ENCODE data around the gene SERPINB12.

The SERPINB12 gene

DNA sequence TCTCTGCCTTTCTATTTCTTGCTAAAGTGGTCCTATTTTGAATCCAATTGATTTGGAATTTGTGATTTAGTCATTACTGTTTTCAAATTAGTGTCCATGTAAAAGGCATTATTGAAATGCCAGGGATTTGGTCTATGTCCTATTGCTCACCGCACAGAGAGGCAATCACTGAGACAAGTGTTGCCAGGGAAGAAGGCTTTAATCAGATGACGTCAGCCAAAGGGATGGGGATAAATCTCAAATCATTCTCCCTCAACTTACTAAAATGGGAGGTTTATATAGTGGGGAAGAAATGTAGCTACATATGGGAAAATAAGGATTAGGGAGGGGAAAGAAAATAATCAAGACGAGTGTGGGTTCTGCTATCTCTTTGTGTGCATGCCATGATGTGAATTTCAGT is 9.6 kb downstream of the SERPINB12 start:
- no peak for DNase-seq (ENCODE audit: low spot score)

DNA sequence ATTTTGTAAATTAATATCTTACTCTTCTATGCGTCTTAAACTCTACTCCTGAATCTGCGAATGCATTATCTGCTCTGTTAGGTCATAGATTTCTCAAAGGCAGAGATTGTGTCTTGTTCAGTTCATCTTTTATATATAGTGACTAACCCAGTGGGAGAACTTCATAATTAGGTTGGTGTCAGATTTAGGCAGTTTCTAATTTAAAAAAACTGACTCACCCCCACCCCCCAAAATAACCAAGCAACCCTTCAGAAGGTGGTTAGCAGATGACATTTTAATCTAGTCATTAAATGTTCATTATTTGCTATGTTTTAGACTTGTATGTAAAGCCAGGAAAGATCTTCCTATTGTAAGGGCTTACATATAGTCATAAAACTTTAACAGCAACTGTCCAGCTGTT is 10.4 kb downstream of the SERPINB12 start:
- DNase-seq (ENCODE audit: low spot score) = no peak

DNA sequence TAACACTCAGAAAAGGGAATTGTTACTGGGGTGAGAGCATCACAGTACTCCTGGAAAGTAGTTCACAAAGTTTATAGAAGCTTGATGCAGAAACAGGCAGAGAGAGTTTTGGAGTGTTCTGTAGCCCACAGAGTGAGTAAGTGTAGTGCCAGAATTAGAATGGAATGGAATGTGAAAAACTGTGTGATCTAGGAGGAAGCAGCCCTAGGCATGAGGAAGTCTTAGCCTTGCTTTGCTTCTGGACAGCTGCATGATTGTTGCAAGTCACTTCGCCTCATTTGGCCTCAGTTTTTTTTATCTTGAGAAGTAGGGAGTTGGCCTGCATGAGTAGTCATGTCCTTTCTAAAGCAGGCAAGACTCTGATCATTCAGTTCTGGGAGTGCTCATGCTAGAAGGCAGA is 10.9 kb downstream of the SERPINB12 start:
- peak; percentile 89 for DNase-seq (ENCODE audit: low spot score)

DNA sequence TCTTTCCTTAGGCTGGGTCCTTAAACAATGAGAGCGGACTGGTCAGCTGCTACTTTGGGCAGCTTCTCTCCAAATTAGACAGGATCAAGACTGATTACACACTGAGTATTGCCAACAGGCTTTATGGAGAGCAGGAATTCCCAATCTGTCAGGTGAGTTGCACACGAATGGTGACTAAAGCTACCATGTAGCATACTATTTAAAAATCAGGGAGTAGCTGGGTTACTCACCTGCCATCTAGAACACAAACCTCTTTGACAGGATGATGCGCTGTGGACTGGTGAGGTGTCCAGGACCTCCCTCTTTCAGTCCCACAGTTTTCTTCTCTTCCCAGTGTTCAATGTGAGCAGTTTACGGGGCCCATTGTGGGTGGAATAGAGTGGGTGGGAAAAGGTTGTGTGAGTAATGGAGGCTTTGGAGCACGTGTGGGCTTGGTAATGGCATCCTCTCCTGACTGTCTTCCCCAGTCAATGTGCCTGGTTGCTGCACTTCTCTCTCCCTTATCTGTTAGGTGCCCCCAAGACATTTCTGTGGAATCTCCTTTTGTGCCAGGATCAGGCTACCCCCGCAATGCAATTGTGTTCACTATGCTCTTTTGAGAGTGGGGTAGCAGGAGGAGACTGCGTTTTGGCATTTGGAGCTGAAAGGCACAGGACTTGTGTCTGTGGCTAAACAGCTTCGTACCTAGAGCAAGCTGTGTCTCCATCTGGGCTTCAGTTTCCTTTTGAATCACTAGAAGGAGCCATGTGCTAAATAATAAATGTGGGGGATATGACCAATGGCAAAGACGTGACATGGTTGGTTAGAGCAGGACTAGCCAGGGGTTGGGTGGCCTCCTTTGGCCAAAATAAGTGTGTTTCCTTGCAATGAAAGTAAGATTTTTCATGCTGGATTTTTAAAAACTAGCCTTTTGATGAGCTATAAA is 17.7 kb downstream of the SERPINB12 start:
- DNase-seq (ENCODE audit: low spot score) = no peak

DNA sequence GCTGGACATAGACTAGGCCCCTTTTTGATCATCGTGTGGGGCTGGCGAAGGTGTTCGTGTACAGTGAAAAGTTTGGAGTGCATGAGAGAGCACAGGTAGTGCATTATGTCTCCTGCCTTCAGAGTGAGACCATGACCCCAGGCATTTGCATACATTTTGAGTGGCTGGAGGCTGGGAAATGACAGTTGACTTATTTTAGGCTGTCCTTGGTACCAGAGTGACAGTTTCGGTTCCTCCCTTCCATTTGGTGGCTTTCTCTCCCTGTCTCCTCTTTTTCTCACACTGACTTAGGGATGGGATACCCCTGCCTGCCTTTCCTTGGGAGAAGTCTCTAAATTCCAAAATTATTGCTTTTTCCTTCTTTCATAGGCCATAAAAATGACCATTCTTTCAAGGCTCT is 20.1 kb downstream of the SERPINB12 start:
- DNase-seq (ENCODE audit: low spot score) = no peak

DNA sequence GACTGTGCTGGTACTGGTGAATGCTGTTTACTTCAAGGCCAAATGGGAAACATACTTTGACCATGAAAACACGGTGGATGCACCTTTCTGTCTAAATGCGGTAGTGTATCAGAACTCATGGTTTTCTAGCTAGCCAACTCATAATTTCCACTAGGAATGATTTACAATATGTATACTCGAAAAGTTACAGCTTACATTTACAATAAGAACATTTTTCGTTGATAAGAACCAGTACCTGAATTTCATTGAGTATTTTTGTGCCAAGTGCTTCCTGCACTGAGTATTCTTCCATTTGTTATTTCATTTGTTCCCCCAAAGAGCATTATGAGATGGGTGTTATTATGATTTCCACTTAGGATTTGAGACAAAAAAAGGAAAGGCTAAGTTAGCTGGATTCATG is 21.9 kb downstream of the SERPINB12 start:
- DNase-seq (ENCODE audit: low spot score) = no peak

DNA sequence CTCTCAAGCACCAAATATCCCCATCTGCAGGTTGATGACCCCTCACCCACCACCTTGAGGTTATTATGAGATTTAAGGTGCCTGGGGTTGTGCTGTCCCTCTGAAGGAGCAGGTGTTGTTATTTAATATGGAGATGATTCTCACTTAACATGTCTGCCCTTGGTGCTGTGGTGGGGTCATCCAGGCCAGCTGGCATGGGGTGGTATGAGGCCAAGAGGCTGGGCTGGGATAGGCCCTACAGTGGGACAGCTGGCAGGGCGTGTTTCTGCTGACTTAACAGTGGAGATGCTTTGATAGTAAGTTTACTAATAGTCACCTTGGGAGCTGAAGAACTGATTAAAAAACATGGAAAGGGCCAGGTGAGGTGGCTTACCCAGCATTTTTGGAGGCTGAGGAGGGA is 22.4 kb downstream of the SERPINB12 start:
- DNase-seq (ENCODE audit: low spot score) = no peak

DNA sequence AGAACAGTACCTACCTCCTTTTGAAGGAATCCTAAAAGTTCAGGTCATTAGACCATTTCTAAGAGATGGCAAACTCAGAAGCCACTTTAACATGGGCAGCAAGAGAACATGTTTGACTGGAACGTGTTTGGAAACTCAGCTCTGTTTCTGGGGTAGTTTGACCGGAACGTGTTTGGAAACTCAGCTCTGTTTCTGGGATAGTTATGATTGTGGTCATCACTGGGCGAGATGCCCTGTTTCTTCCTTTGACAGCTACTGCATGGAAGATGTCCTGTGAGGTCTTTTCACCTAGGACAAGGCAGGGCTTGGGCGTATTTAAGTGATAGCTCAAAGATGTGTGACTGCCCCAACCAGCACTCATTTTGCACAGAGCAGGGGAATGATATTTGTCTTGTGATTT is 25.1 kb downstream of the SERPINB12 start:
- DNase-seq (ENCODE audit: low spot score) = peak; percentile 49

DNA sequence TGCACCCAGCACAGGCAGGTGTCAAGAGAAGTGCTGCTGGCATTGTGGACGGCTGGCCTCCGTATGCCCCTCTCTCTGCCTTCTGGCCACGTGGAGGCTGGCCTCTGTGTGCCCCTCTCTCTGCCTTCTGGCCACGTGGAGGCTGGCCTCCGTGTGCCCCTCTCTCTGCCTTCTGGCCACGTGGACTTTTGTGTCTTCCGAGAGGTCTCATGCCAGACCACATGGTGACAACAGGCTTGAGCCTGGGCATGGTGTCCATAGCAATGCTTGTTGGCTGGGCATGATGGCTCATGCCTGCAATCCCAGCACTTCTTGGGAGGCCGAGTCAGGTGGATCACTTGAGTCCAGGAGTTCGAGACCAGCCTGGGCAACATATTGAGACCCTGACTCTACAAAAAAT is 25.7 kb downstream of the SERPINB12 start:
- no peak for DNase-seq (ENCODE audit: low spot score)

DNA sequence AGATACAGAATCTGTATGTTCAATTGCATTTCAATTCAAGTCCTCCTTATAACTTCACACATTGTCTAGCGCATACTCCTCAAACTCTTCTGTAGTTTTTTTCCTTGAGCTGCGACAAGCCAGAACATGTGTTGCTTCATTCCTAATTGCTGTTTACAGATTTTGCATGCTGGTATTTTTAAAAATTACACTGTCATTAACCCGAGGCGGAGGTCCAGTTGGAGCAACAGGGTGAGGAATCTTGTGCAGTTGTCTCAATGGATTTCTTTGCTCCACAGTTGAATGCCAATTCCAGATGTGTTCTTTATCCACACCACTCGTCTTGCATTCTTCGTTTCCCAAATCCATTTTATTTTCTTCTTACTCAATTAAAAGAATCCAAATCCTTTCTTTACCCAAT is 28.6 kb downstream of the SERPINB12 start:
- no peak for DNase-seq (ENCODE audit: low spot score)

DNA sequence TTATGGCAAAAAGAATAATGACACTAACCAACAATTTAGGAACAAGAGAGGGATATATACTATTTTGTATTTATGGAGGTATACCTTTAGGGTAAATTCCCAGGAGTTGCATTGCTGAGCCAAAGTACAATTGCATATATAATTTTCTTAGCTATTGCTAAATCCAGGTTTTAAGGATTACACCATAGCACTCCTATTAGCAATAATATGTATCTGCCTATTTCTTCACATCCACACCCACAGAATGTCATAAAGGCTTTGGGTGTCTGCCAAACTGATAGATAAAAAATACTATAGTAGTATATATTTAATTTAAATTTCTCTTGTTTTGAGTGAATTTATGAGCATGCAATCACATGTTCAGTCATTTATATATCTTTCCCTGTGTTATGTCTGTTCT is 33.5 kb downstream of the SERPINB12 start:
- no peak for DNase-seq (ENCODE audit: low spot score)

DNA sequence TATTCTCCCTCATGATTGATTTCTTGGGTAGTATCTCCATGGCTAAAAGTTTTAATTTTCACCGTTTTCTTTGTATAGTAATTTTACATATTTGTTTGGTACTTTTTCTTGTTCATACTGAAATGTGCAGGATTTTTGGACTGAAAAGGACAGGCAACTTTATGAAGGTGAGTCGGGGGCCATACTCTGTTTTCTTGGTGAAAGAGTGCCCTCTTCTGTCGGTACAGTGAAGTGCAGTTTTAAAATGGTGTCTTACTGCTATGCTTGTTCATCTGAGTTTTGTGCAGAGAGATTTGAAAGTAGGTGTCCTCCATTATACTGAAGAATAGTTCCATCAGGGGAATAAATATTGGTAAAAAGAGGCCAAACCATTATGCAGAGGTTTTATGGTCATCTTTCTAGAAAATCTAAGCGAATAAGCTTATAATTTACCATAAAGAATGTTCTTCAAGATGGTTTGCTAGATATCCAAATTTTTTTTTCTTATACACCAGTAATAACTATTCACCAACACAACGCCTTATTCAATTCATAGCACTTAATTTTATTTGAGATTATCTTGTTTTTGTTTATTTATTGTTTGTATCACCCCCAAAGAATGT is 36.3 kb downstream of the SERPINB12 start:
- peak; percentile 32 for DNase-seq (ENCODE audit: low spot score)

DNA sequence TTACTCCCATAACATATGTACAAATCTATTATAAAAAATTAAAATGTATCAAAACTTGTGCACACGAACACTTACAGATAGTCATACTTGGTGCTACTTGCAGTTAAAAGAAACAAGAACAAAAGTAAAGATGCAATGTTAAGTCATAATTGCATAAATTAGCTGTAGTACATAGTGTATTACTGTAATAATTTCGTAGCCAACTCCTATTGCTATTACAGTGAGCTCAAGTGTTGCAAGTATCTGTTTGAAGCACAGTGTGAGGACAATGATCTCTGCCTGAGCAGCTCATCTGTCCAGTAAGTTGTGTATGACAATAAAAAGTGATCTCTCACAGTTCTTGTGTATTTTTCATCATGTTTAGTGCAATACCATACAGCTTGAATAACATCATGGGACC is 37.4 kb downstream of the SERPINB12 start:
- DNase-seq (ENCODE audit: low spot score) = no peak

DNA sequence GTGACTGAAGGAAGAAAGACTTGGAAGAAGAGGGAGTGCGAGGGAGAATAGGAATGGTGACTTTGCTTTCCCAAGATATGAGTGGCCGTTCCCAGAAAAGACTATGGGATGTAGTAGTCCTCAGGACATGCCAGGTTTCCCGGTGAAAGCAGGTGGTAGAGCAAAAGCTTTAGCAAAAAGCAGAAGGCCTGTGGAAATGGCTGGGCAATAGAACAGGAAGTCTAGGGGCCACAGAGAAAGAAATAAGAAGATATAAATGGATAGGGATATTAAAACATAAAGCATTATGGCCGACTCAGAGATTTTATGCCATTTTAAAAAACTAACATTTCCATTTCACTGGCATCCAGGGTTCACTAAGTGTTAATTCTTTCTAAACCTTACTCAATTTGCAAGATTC is 43.8 kb downstream of the SERPINB12 start:
- DNase-seq (ENCODE audit: low spot score) = no peak

DNA sequence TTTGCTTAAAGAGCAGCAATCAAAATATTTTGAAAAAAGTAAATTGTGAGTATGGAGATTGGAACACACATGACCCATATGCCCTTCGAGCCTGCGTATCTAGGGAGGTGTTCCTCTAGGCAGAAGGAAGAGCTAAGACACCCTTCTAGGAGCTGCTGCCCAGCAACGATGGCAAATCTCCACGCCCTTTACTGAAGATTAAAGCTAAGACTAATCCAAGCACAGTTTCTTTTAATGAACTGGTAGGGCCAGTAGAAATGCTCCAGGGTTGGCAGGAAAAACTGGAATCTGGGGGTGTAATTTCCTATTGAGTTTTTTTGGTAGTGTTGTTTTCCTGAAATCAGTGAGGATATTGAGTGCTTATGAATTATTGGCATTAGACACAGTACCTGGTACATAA is 44.3 kb downstream of the SERPINB12 start:
- DNase-seq (ENCODE audit: low spot score) = no peak

DNA sequence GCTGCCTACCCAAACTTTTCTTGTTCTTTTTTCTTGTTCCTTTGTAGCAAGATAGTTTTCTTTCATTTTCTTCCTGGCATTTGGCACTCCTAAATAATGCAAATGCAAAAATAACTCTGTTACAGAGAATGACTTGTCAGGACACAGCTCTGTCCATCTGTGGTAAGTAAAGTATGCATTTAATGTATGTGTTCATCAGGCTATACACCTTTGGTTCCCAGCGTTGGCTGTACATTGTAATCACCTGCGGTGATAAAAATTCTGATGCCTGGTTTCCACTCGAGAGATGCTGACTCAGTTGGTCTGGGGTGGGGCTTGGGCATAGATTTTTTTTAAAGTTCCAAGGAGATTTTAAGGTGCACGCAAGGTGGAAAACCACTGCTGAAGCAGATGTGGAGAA is 44.8 kb downstream of the SERPINB12 start, which contains the start of gene SERPINB13:
TSS of gene SERPINB13 (plus strand) at position 378 of the 400 bp plus-strand sequence. CDS start 1,325 bp downstream, outside the sequence.
- no peak for DNase-seq (ENCODE audit: low spot score)

DNA sequence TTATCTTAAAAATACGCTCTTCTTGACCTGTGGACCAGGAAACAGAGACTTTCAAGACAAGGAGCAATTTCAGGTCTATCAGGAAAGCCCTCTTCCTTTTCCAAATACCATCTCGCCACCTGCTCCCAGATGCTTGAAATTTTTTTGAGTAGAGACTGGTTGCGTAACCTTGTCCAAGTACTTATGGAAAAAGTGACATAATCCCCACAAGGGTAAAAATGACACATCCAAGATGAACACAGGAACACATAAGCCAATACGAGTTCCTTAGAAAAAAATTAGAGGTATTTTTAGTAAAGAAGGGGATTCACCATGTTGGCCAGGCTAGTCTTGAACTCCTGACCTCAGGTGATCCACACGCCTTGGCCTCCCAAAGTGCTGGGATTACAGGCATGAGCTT is 46.7 kb downstream of the SERPINB12 start:
- DNase-seq (ENCODE audit: low spot score) = no peak

DNA sequence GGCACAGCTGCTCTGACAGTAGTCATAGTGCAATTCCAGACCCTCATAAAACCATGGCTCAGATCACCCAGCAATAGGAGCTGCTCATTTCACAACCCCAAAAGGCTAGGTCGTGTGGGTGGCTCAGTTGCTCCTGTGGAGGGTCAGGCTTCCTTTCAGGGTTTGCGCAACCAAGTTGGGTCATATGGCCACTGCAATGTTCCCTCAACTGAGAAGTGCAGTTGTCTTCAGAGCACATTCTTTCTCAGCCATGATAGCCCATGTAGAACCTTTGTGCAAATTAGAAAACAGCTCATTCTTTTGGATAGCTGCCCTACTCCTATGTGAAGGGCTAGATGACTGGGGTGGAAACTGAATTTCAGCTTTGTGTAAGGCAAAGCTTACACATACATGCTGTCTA is 48.2 kb downstream of the SERPINB12 start:
- DNase-seq (ENCODE audit: low spot score) = no peak

DNA sequence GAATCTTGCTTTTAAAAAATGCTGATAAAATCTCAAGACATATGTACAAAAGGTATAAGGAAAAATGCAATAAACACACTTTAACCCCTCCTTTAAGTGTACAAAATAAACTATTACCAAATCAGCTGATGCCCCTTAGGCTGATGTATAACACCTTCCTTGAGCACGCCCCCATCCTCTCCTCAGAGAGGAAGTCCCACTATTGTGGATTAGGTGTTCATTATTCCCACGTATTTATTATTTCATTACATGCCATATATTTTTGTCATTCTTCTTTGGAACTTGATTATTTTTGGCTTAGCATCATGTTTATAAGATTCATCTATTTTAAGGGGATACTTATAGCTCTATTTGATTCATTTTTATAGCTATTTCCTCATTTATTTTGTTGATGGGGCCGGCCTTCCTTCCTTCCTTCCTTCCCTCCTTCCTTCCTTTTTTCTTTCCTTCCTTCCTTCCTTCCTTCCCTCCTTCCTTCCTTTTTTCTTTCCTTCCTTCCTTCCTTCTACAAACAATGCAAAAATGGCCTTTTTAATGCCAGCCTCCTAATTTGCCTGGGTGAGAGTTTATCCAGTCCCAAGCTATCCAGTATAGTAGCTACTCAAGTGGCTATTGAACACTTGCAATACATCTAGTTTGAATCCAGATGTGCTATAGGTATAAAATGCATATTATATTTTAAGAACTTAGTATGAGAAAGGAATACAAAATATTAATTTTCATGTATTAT is 49.0 kb downstream of the SERPINB12 start:
- no peak for DNase-seq (ENCODE audit: low spot score)

DNA sequence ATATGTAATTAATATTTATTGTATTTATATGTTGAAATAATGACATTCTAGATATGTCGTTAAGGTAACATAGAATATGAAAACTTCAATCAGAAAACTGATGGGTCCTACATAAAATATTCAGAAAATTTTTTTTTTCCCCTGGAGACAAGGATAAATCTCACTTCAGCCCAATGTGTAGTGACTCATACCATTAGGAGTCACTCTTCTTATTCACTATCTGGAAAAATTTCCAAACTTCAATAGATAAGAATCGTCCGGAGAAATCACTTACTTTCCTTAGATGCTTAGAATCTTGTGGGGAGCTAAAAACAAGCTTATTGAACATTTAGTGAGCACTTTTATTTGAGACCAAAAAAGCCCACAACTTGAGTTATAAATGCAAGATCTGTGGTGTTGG is 49.6 kb downstream of the SERPINB12 start:
- DNase-seq (ENCODE audit: low spot score) = no peak

DNA sequence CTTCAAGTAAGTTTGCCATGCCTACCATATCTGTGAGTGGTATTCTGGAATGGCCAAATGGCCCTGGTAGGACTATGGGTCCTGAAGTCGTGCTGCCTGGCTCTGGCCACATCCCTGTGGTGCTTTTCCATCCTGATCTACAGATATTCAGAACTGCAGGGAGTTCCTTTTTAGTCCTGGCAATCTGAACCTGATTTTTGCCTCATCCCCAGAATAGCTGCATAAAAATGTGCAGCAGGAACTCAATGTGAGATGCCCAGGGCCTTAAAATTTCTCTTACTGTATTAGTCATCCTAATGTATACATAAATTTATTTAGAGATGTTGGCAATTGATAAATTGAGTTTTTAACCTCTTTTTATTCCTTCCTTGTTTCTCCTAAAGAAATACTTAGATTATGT is 50.3 kb downstream of the SERPINB12 start:
- no peak for DNase-seq (ENCODE audit: low spot score)

DNA sequence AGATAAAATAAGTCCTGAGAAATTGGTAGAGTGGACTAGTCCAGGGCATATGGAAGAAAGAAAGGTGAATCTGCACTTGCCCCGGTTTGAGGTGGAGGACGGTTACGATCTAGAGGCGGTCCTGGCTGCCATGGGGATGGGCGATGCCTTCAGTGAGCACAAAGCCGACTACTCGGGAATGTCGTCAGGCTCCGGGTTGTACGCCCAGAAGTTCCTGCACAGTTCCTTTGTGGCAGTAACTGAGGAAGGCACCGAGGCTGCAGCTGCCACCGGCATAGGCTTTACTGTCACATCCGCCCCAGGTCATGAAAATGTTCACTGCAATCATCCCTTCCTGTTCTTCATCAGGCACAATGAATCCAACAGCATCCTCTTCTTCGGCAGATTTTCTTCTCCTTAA is 54.8 kb downstream of the SERPINB12 start:
- no peak for DNase-seq (ENCODE audit: low spot score)

DNA sequence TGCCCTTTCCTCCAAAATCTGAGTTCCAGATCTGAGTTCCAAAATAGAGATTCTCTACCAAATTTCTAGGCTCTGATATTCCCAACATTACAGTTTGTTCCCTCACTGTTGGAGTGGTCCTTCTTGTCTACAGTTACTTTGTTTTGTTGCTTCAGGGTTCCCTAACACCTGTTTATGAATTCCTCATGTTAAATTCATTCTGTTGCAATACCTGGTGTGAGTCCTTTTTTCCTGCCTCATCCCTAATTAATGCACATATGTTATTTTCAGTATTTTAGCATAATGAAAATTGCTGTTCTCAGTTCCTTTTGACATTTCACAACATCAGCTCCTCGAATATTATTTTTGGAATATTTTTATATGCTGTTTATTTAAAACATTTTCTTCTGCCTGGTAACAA is 61.2 kb downstream of the SERPINB12 start:
- DNase-seq (ENCODE audit: low spot score) = no peak
